C4-2B (cell line): Measurements from ENCODE around the gene GARNL3.

Experiments used
- ZFX ChIP-seq: fragments of 450-650 bp; IDR thresholded peaks from 2 replicates; pipeline ENCODE4 v1.6.1; 2017
- TF ChIP-seq, protein P1 (sequence below): fragments of 450-650 bp; conservative IDR thresholded peaks from 2 replicates; pipeline ENCODE4 v1.5.1; 2017; ENCODE audit warnings: mild to moderate bottlenecking

DNA sequence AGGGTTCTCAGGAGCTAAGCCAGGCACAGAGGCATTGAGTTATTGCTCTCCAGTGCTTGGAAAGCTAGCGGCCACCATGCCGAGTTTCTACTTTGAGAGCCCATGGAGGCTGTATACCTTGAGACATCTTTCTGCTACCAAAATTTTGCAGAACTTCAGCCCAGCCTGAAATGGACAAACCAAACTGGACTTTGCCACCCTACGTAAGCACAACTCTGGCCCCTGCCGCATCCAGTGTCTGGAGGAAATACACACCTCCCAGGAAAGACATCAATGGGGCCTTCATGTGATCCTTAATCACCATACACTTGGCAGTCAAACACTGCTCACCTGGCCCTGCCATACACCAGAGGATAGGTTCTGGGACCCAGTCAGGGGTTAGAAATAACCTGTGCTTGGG lies 27.8 kb downstream of the GARNL3 start:
- TF ChIP-seq, protein P1, sequence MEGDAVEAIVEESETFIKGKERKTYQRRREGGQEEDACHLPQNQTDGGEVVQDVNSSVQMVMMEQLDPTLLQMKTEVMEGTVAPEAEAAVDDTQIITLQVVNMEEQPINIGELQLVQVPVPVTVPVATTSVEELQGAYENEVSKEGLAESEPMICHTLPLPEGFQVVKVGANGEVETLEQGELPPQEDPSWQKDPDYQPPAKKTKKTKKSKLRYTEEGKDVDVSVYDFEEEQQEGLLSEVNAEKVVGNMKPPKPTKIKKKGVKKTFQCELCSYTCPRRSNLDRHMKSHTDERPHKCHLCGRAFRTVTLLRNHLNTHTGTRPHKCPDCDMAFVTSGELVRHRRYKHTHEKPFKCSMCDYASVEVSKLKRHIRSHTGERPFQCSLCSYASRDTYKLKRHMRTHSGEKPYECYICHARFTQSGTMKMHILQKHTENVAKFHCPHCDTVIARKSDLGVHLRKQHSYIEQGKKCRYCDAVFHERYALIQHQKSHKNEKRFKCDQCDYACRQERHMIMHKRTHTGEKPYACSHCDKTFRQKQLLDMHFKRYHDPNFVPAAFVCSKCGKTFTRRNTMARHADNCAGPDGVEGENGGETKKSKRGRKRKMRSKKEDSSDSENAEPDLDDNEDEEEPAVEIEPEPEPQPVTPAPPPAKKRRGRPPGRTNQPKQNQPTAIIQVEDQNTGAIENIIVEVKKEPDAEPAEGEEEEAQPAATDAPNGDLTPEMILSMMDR = no peak
- TF ChIP-seq ZFX = no peak
